WERI-Rb-1 (cell line): ENCODE measurements around the gene HSH2D.

ENCODE experiments used
- DNase-seq: peaks from one replicate; pipeline ENCODE4 v3.0.0-alpha.2; 2020
- H3K27ac ChIP-seq: fragments of 250-450 bp; sonication (Bioruptor Pico); 2 replicates; pipeline ENCODE4 v1.5.1; 2020; ENCODE audit warnings: mild to moderate bottlenecking, moderate library complexity
- H3K27me3 ChIP-seq: fragments of 250-450 bp; sonication (Bioruptor Pico); 2 replicates; pipeline ENCODE4 v1.5.1; 2021; ENCODE audit warnings: mild to moderate bottlenecking, low read depth, moderate library complexity; ENCODE audit not compliant: insufficient read depth, severe bottlenecking
- H3K36me3 ChIP-seq: fragments of 250-450 bp; sonication (Bioruptor Pico); 2 replicates; pipeline ENCODE4 v1.5.1; 2020; ENCODE audit warnings: mild to moderate bottlenecking, moderate library complexity
- H3K4me3 ChIP-seq: 2 replicates; pipeline ENCODE4 v1.5.1; 2011; ENCODE audit warnings: low read depth, mild to moderate bottlenecking, control low read depth, low read length
- H3K9me3 ChIP-seq: fragments of 250-450 bp; sonication (Bioruptor Pico); 2 replicates; pipeline ENCODE4 v1.5.1; 2021; ENCODE audit warnings: mild to moderate bottlenecking, moderate library complexity; ENCODE audit not compliant: severe bottlenecking
- CTCF ChIP-seq: IDR thresholded peaks from 2 replicates; pipeline ENCODE4 v1.5.1; 2011; ENCODE audit warnings: low read depth, mild to moderate bottlenecking, control low read depth, inconsistent platforms, low read length

The HSH2D gene

GRCh38 chr19:16142032-16142580, 1.4 kb upstream of the HSH2D start:
- TF ChIP-seq CTCF, result no peak
- Histone ChIP-seq H3K4me3 (no peak overlapping the region), H3K36me3 (no peaks in the 10 kb centered on the region), H3K27me3 (no peaks in the 10 kb centered on the region), H3K9me3 (no peaks in the 10 kb centered on the region), H3K27ac (no peak overlapping the region)
- no peak for DNase-seq

- DNase-seq, result no peak
- no peaks in the 10 kb centered on the region for H3K9me3 ChIP-seq
- no peak overlapping the region for H3K27ac ChIP-seq
- no peak overlapping the region for H3K4me3 ChIP-seq
- TF ChIP-seq CTCF, result no peak
- no peaks in the 10 kb centered on the region for H3K36me3 ChIP-seq
- no peaks in the 10 kb centered on the region for H3K27me3 ChIP-seq
Measured at GRCh38 chr19:16144216-16144581, 714 bp downstream of the HSH2D start.

GRCh38 chr19:16146112-16146511, 2.6 kb downstream of the HSH2D start:
- Histone ChIP-seq H3K9me3 (no peaks in the 10 kb centered on the region), H3K27ac (no peak overlapping the region), H3K27me3 (no peaks in the 10 kb centered on the region), H3K4me3 (no peak overlapping the region), H3K36me3 (no peaks in the 10 kb centered on the region)
- no peak for DNase-seq
- TF ChIP-seq CTCF, result no peak

GRCh38 chr19:16148443-16149229, 5.2 kb downstream of the HSH2D start:
- no peak for DNase-seq
- no peak for TF ChIP-seq CTCF
- Histone ChIP-seq H3K27me3 (no peaks in the 10 kb centered on the region), H3K4me3 (no peak overlapping the region), H3K36me3 (no peaks in the 10 kb centered on the region), H3K27ac (no peak overlapping the region), H3K9me3 (no peaks in the 10 kb centered on the region)

- H3K36me3 ChIP-seq, result no peaks in the 10 kb centered on the region
- TF ChIP-seq CTCF, result no peak
- no peaks in the 10 kb centered on the region for H3K27me3 ChIP-seq
- no peak for DNase-seq
- H3K4me3 ChIP-seq, result no peak overlapping the region
- no peak overlapping the region for H3K27ac ChIP-seq
- no peaks in the 10 kb centered on the region for H3K9me3 ChIP-seq
Measured at GRCh38 chr19:16153582-16154336, 10.3 kb downstream of the HSH2D start.
